NCI-H2196 treated with DMSO at 0.1 percent for 48 hours (cell line): ENCODE results near the gene FOXF2.

Source experiments
- DNase-seq: peaks from one replicate; lab custom pipeline; 2025; ENCODE audit not compliant: unreplicated experiment; lab: John Stamatoyannopoulos, UW

Gene FOXF2

GRCh38 chr6:1378065-1379016, 11.0 kb upstream of the FOXF2 start:
- no peak for DNase-seq

- DNase-seq = no peak
These were observed 10.2 kb upstream of the FOXF2 start for GRCh38 chr6:1379017-1379787.

- no peak for DNase-seq
These were observed 9.6 kb upstream of the FOXF2 start for GRCh38 chr6:1379788-1380147.

GRCh38 chr6:1380625-1381427, 8.6 kb upstream of the FOXF2 start:
- DNase-seq = no peak

- DNase-seq = no peak
These were observed 7.7 kb upstream of the FOXF2 start for GRCh38 chr6:1381481-1382330.

- no peak for DNase-seq
These were observed 7.0 kb upstream of the FOXF2 start for GRCh38 chr6:1382331-1382882.

GRCh38 chr6:1382883-1383728, 6.3 kb upstream of the FOXF2 start:
- no peak for DNase-seq

- DNase-seq = no peak
These were observed 5.4 kb upstream of the FOXF2 start for GRCh38 chr6:1383729-1384548.

- DNase-seq = no peak
These were observed 4.7 kb upstream of the FOXF2 start for GRCh38 chr6:1384549-1385128.

- no peak for DNase-seq
These were observed 4.0 kb upstream of the FOXF2 start for GRCh38 chr6:1385129-1386037.

- DNase-seq = no peak
These were observed 3.2 kb upstream of the FOXF2 start for GRCh38 chr6:1386038-1386709.

GRCh38 chr6:1387538-1387875, 1.9 kb upstream of the FOXF2 start:
- DNase-seq = no peak

- DNase-seq = no peak
These were observed 1.3 kb upstream of the FOXF2 start for GRCh38 chr6:1387876-1388629.

GRCh38 chr6:1388630-1389368, 577 bp upstream of the FOXF2 start:
- DNase-seq = no peak
